ENCODE measurements around the gene PSMC3IP.

DNA sequence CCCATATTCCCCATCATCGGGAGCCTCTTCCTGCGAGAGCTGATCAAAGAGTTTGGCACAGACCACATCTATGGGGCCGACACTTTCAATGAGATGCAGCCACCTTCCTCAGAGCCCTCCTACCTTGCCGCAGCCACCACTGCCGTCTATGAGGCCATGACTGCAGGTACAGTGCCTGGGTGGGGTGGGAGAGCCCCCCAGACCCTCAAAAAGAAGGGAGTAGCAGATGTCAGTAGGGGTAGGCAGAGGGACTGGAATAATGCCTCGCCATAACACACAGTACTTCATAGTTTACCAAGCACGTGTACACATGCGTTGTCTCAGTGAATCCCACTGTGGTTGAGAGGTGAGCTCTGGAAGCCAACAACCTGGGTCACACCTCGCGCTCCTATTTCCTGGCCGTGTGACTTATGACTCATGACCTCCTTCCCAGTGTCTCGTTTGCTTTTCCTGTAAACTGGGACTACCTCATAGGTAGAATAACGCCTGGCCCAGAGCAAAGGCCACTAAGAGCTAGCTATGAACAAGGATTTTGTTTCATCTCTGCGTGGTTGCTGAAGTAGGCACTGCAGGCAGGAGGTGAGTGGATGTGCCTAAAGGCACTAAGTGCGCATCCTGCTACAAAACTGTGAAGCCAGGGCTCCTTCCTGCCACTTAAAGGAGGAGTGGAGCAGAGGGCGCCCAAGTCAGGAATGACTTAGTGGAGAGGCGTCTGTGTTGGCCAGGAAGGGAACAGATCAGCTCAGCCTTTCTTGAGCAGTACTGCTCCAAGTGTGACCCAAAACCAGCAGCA, 36.3 kb downstream of the PSMC3IP start:
- TF ChIP-seq, protein P1, sequence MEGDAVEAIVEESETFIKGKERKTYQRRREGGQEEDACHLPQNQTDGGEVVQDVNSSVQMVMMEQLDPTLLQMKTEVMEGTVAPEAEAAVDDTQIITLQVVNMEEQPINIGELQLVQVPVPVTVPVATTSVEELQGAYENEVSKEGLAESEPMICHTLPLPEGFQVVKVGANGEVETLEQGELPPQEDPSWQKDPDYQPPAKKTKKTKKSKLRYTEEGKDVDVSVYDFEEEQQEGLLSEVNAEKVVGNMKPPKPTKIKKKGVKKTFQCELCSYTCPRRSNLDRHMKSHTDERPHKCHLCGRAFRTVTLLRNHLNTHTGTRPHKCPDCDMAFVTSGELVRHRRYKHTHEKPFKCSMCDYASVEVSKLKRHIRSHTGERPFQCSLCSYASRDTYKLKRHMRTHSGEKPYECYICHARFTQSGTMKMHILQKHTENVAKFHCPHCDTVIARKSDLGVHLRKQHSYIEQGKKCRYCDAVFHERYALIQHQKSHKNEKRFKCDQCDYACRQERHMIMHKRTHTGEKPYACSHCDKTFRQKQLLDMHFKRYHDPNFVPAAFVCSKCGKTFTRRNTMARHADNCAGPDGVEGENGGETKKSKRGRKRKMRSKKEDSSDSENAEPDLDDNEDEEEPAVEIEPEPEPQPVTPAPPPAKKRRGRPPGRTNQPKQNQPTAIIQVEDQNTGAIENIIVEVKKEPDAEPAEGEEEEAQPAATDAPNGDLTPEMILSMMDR (IDR thresholded peaks at IDR 0.05; ENCODE audit: low read depth, low read length, poor library complexity, severe bottlenecking), result no peak
- TF ChIP-seq EZH2phosphoT487 (IDR thresholded peaks at IDR 0.05; ENCODE audit: borderline replicate concordance, low read length), result no peak

Measured in DOHH2 (cell line).